Panc1 (cell line): ENCODE measurements around the gene ARHGDIA. TPM values are rescaled to one million over a fixed set of nuclear protein-coding genes. Genes with fewer than 3 reads are reported as not detected.

ENCODE experiments used
- ATAC-seq: fragments of 200-7000 bp; cut with Tn5 transposase; 2 replicates; pipeline ENCODE4 v1.9.1; 2020; ENCODE audit warnings: mild to moderate bottlenecking, moderate library complexity
- BruUV-seq: library from RNA; stranded (reverse); fragments of 400-500 nt; replicated peaks from 2 replicates; lab custom pipeline; 2021; lab: Mats Ljungman, UMichigan
- CTCF ChIA-PET: fragments of 300-600 bp; sonication (Branson Sonifier 250); formaldehyde crosslinking; loops from one replicate; lab custom pipeline; 2022; ENCODE audit warnings: antibody characterized with exemption; lab: Charles Lee
- POLR2A ChIA-PET: fragments of 300-600 bp; sonication (Branson Sonifier 250); formaldehyde crosslinking; loops from one replicate; lab custom pipeline; 2022; ENCODE audit warnings: antibody characterized with exemption; lab: Charles Lee
- DNase-seq: peaks from one replicate; pipeline ENCODE4 v3.0.0-alpha.2; 2010; ENCODE audit warnings: low read depth, low spot score
- H3K27ac ChIP-seq: 2 replicates; pipeline ENCODE4 v1.5.1; 2011; ENCODE audit warnings: mild to moderate bottlenecking, low read length, inconsistent platforms
- H3K27me3 ChIP-seq: fragments of 200-500 bp; sonication (Bioruptor generic); 2 replicates; pipeline ENCODE4 v1.6.0; 2014; ENCODE audit warnings: low read length, inconsistent platforms; ENCODE audit not compliant: control insufficient read depth, insufficient read depth
- H3K36me3 ChIP-seq: fragments of 200-500 bp; sonication (Bioruptor generic); 2 replicates; pipeline ENCODE4 v1.5.1; 2014; ENCODE audit warnings: inconsistent platforms, mild to moderate bottlenecking, low read length, moderate library complexity; ENCODE audit not compliant: control insufficient read depth, insufficient read depth
- H3K4me1 ChIP-seq: 2 replicates; pipeline ENCODE4 v1.5.1; 2011; ENCODE audit warnings: inconsistent platforms, mild to moderate bottlenecking, low read length, moderate library complexity; ENCODE audit not compliant: control insufficient read depth, insufficient read depth
- H3K4me3 ChIP-seq, 2 experiments: 2 replicates each; pipeline ENCODE4 v1.5.1; 2011 to 2012; ENCODE audit warnings: low read depth in 2 of 2, low read length in 2 of 2, mild to moderate bottlenecking in 2 of 2, inconsistent platforms in 1 of 2, moderate library complexity in 1 of 2
- H3K9me3 ChIP-seq: fragments of 200-500 bp; sonication (Bioruptor generic); 2 replicates; pipeline ENCODE4 v1.5.1; 2014; ENCODE audit warnings: low read depth, mild to moderate bottlenecking, inconsistent platforms, low read length, moderate library complexity; ENCODE audit not compliant: control insufficient read depth, insufficient read depth
- POLR2AphosphoS5 ChIP-seq: IDR thresholded peaks from 2 replicates; pipeline ENCODE4 v1.6.1; 2012; ENCODE audit warnings: mild to moderate bottlenecking, low read depth, low read length, moderate library complexity
- REST ChIP-seq, 2 experiments: IDR thresholded peaks; 2 replicates each; pipeline ENCODE4 v1.6.1; 2011 to 2012; ENCODE audit warnings: low read depth in 2 of 2, control low read depth in 1 of 2, low read length in 1 of 2, mild to moderate bottlenecking in 1 of 2, moderate library complexity in 1 of 2; ENCODE audit not compliant: insufficient read depth in 1 of 2
- SIN3A ChIP-seq: IDR thresholded peaks from 2 replicates; pipeline ENCODE4 v1.6.1; 2012; ENCODE audit warnings: low read depth, mild to moderate bottlenecking, low read length, moderate library complexity, borderline replicate concordance; ENCODE audit not compliant: insufficient read depth
- TCF7L2 ChIP-seq: IDR thresholded peaks from 2 replicates; pipeline ENCODE4 v1.6.1; 2011; ENCODE audit warnings: mild to moderate bottlenecking, low read depth, low read length, inconsistent platforms
- in situ Hi-C: cut with HindIII; loops from 2 replicates; pipeline ENCODE4 v1.10.0; 2016; ENCODE audit warnings: low sequenced_read_pairs, low pct_unique_long_range_greater_than_20kb
- intact Hi-C: fragments of 100-400 bp; cut with micrococcal nuclease; formaldehyde crosslinking; loops from one replicate; pipeline ENCODE4 v1.10.0; 2022; ENCODE audit not compliant: unreplicated experiment
- total RNA-seq: library from RNA; stranded (reverse); gene quantifications from one replicate; pipeline ENCODE4 v1.2.1, GENCODE V29; 2021; ENCODE audit not compliant: unreplicated experiment
- TF ChIP-seq, protein P1 (sequence below): fragments of 450-650 bp; IDR thresholded peaks from 2 replicates; pipeline ENCODE4 v1.5.1; 2017; ENCODE audit warnings: mild to moderate bottlenecking

Gene ARHGDIA
- total RNA-seq, 1 experiment from 2014 or later, result 420 TPM

GRCh38 chr17:81867991-81868673 is 3.0 kb downstream of the ARHGDIA start:
- BruUV-seq, result no TSS peak
- DNase-seq (no peak), ATAC-seq (peak; percentile 27)
- Histone ChIP-seq H3K4me3 (no peak overlapping the region), H3K4me1 (peaks cover 59% of the 10 kb centered on the region), H3K27me3 (no peaks in the 10 kb centered on the region), H3K27ac (peak overlapping the region; percentile 90), H3K9me3 (no peaks in the 10 kb centered on the region), H3K36me3 (peaks cover 9% of the 10 kb centered on the region; the same call in 1 of the 2 replicates)
- in situ Hi-C loops (no loop called here), intact Hi-C loops (loop anchor here (10.0 kb wide), 1 partner anchor 157 kb away; the partner anchor contains the start of genes CENPX and LRRC45)
- ChIA-PET POLR2A (no interaction called here), CTCF (no interaction called here)
- TF ChIP-seq, protein P1, sequence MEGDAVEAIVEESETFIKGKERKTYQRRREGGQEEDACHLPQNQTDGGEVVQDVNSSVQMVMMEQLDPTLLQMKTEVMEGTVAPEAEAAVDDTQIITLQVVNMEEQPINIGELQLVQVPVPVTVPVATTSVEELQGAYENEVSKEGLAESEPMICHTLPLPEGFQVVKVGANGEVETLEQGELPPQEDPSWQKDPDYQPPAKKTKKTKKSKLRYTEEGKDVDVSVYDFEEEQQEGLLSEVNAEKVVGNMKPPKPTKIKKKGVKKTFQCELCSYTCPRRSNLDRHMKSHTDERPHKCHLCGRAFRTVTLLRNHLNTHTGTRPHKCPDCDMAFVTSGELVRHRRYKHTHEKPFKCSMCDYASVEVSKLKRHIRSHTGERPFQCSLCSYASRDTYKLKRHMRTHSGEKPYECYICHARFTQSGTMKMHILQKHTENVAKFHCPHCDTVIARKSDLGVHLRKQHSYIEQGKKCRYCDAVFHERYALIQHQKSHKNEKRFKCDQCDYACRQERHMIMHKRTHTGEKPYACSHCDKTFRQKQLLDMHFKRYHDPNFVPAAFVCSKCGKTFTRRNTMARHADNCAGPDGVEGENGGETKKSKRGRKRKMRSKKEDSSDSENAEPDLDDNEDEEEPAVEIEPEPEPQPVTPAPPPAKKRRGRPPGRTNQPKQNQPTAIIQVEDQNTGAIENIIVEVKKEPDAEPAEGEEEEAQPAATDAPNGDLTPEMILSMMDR, result no peak
- TF ChIP-seq REST (IDR thresholded peaks at IDR 0.05; ENCODE audit: insufficient read depth in 1 of 2, low read depth in 2 of 2, low read length in 1 of 2) (peak in 1 of 2 experiments; percentile 69; a peak in 1 of 4 replicates), TCF7L2 (peak; percentile 0), SIN3A (peak; percentile 17), POLR2AphosphoS5 (peak; percentile 36)

GRCh38 chr17:81867170-81867990 is 3.8 kb downstream of the ARHGDIA start:
- H3K27me3 ChIP-seq, result no peaks in the 10 kb centered on the region
- ChIA-PET POLR2A (interaction anchor here (0.6 kb wide), 1 partner anchor 153 kb away, joined by 3 read pairs; no protein-coding TSS in a partner anchor), CTCF (interaction anchor here (1.0 kb wide), 1 partner anchor 60 kb away, joined by 3 read pairs; no protein-coding TSS in a partner anchor)
- H3K4me3 ChIP-seq, result no peak overlapping the region
- peaks cover 62% of the 10 kb centered on the region for H3K4me1 ChIP-seq
- H3K36me3 ChIP-seq, result peaks cover 9% of the 10 kb centered on the region; the same call in 1 of the 2 replicates
- TF ChIP-seq POLR2AphosphoS5, result peak; percentile 71
- no peak; the same call in none of the 2 replicates for TF ChIP-seq SIN3A
- TF ChIP-seq TCF7L2, result no peak; the same call in 1 of the 2 replicates
- no peak; a peak in 1 of 4 replicates for TF ChIP-seq REST (IDR thresholded peaks at IDR 0.05; ENCODE audit: insufficient read depth in 1 of 2, low read depth in 2 of 2, low read length in 1 of 2)
- intact Hi-C loops, result loop anchor here (10.0 kb wide), 1 partner anchor 157 kb away; the partner anchor contains the start of genes CENPX and LRRC45
- H3K9me3 ChIP-seq, result no peaks in the 10 kb centered on the region
- DNase-seq, result no peak
- no TSS peak for BruUV-seq
- peak; percentile 40 for ATAC-seq
- peak overlapping the region; percentile 90 for H3K27ac ChIP-seq
- in situ Hi-C loops, result no loop called here
